ENCODE results near the gene CRHR2.

DNA sequence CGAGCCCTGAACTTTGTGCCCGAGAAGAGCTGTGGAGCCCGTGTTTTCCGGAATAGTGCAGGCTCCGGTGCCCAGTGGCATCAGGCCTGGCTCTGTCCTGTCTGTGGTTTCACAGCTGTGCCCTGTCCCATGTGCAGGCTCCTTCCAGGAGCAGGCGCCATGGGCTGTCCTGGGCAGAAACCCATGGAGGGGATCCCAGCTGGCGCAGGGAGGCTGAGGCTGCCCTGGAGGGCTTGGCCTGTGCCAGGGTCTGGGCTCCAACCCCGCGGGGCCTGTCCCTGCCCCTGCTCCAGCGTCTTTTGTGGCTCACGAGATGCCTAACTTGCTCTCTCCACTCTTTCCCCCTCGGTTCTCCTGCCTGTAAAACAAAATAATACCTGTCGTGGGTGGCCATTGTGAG is 23.3 kb upstream of the CRHR2 start:
- TF ChIP-seq POLR2A (IDR thresholded peaks at IDR 0.05) = no peak
- TF ChIP-seq, protein P1, sequence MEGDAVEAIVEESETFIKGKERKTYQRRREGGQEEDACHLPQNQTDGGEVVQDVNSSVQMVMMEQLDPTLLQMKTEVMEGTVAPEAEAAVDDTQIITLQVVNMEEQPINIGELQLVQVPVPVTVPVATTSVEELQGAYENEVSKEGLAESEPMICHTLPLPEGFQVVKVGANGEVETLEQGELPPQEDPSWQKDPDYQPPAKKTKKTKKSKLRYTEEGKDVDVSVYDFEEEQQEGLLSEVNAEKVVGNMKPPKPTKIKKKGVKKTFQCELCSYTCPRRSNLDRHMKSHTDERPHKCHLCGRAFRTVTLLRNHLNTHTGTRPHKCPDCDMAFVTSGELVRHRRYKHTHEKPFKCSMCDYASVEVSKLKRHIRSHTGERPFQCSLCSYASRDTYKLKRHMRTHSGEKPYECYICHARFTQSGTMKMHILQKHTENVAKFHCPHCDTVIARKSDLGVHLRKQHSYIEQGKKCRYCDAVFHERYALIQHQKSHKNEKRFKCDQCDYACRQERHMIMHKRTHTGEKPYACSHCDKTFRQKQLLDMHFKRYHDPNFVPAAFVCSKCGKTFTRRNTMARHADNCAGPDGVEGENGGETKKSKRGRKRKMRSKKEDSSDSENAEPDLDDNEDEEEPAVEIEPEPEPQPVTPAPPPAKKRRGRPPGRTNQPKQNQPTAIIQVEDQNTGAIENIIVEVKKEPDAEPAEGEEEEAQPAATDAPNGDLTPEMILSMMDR (IDR thresholded peaks at IDR 0.05) = no peak

Measured in heart left ventricle (tissue), 13 donors.